Activated T-helper 1 cell treated with anti-CD3 and anti-CD28 coated beads, Interleukin-12 subunit alpha, Interleukin-12 subunit beta, Interleukin-2, Interleukin-4 antibody, amounts not matched to agents 30 ng/mL and 10 ng/mL and 1 ng/mL, durations not matched to agents 14 hours and 24 hours and 36 hours (primary cell): ENCODE measurements around the gene STS. TPM values are rescaled to one million over a fixed set of nuclear protein-coding genes. Genes with fewer than 3 reads are reported as not detected.

ENCODE experiments used
- DNase-seq: peaks from one replicate; pipeline ENCODE4 v3.0.0; 2021; ENCODE audit warnings: low spot score
- H3K27ac Mint-ChIP-seq: one replicate; pipeline ENCODE4 v1.8.0; 2021; ENCODE audit warnings: mild to moderate bottlenecking, mixed read lengths
- H3K27me3 Mint-ChIP-seq: one replicate; pipeline ENCODE4 v1.8.0; 2022; ENCODE audit warnings: mild to moderate bottlenecking, moderate library complexity, mixed read lengths; ENCODE audit not compliant: insufficient read depth
- H3K36me3 Mint-ChIP-seq: one replicate; pipeline ENCODE4 v1.8.0; 2021; ENCODE audit warnings: low read depth, mixed read lengths
- H3K4me1 Mint-ChIP-seq: one replicate; pipeline ENCODE4 v1.8.0; 2021; ENCODE audit warnings: low read depth, mixed read lengths
- H3K4me3 Mint-ChIP-seq: one replicate; pipeline ENCODE4 v1.8.0; 2021; ENCODE audit warnings: mild to moderate bottlenecking, moderate library complexity, mixed read lengths
- H3K9me3 Mint-ChIP-seq: one replicate; pipeline ENCODE4 v1.8.0; 2021; ENCODE audit warnings: mixed read lengths
- intact Hi-C: fragments of 100-400 bp; cut with micrococcal nuclease; formaldehyde crosslinking; loops from one replicate; pipeline ENCODE4 v1.15.1; 2024
- total RNA-seq: library from RNA; stranded (reverse); gene quantifications from 2 replicates; pipeline ENCODE4 v1.2.3, GENCODE V29; 2022

Gene STS, protein sequence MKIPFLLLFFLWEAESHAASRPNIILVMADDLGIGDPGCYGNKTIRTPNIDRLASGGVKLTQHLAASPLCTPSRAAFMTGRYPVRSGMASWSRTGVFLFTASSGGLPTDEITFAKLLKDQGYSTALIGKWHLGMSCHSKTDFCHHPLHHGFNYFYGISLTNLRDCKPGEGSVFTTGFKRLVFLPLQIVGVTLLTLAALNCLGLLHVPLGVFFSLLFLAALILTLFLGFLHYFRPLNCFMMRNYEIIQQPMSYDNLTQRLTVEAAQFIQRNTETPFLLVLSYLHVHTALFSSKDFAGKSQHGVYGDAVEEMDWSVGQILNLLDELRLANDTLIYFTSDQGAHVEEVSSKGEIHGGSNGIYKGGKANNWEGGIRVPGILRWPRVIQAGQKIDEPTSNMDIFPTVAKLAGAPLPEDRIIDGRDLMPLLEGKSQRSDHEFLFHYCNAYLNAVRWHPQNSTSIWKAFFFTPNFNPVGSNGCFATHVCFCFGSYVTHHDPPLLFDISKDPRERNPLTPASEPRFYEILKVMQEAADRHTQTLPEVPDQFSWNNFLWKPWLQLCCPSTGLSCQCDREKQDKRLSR
- total RNA-seq: 1.1 and 1.2 TPM in 2 replicates

DNA sequence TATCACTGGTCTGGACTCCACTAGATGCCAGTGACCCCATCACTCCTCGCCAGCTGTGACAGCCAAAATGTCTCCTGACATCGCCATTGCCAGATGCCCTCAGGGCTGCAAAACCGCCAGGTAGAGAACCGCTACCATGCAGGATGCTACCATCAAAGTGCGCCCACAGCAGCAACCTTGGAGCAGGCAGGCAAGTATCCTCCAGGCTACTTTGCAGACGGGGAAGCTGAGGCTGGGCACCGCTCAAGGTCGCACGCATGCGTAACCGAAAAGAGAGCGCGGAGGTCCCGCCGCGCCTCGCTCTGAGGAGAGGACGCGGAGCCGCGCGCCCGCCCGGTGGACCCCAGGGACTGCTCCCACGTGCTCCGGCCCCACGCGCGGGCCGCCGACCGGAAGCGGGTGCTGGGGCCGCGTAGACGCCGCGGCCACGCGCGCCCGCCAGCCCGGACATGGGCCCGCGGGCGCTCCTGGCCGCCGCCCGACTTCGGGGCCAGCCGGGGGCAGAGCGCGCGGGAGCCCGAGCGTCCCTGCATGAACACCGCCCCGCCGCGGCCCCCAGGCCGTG is at the start of gene STS:
TSS of gene STS (plus strand) at position 300 of the 565 bp plus-strand sequence. CDS start 105,488 bp downstream, outside the sequence.
- peak within 1 kb of the TSS; percentile 86 for H3K4me3 Mint-ChIP-seq
- intact Hi-C loops: no loop called here
- H3K4me1 Mint-ChIP-seq: no peaks in the 10 kb centered on the region
- peak; percentile 5 for DNase-seq
- H3K27me3 Mint-ChIP-seq: no peaks in the 10 kb centered on the region
- H3K36me3 Mint-ChIP-seq: no peaks in the 10 kb centered on the region
- H3K9me3 Mint-ChIP-seq: no peaks in the 10 kb centered on the region
- peak within 1 kb of the TSS; percentile 82 for H3K27ac Mint-ChIP-seq

DNA sequence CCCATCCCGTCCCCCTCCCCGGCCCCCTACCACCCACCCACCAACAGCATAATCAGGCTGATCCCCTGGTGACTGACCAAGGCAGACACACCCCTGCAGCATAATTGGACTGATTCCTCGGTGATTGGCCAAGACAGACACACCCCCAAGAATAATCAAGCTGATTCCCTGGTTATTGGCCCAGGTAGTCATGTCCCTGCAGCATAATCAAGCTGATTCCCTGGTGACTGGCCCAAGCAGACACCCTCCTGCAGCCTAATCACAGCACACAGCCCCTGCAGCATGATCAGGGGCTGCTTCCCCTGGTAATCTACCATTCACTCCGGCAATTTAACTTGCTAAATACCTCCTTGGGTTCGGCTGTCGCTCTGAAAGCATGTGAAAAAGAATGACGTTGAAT is 47.5 kb upstream of the STS start:
- intact Hi-C loops: no loop called here
- Mint-ChIP-seq H3K27ac (no peak overlapping the region), H3K9me3 (no peaks in the 10 kb centered on the region), H3K4me1 (no peaks in the 10 kb centered on the region), H3K27me3 (no peaks in the 10 kb centered on the region), H3K36me3 (peaks cover 18% of the 10 kb centered on the region), H3K4me3 (no peak overlapping the region)
- DNase-seq: no peak

DNA sequence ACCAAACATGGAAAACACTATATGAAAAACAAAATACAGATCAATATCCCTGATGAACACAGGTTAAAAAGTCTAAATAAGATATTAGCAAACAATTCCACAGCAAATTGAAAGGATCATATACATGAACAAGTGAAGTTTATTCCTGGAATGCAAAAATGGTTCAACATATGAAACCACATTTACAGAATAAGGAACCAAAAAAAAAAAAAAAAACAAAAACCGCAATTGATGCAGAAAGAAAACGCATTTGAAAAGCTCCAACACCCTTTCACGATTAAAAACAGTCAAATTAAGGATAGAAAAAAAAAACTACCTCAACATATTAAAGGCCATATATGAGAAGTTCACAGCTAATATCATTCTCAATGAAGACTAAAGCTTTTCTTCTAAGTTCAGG is 45.4 kb upstream of the STS start:
- no peak for DNase-seq
- Mint-ChIP-seq H3K36me3 (peaks cover 18% of the 10 kb centered on the region), H3K27me3 (no peaks in the 10 kb centered on the region), H3K4me3 (no peak overlapping the region), H3K4me1 (no peaks in the 10 kb centered on the region), H3K9me3 (no peaks in the 10 kb centered on the region), H3K27ac (no peak overlapping the region)
- intact Hi-C loops: no loop called here

DNA sequence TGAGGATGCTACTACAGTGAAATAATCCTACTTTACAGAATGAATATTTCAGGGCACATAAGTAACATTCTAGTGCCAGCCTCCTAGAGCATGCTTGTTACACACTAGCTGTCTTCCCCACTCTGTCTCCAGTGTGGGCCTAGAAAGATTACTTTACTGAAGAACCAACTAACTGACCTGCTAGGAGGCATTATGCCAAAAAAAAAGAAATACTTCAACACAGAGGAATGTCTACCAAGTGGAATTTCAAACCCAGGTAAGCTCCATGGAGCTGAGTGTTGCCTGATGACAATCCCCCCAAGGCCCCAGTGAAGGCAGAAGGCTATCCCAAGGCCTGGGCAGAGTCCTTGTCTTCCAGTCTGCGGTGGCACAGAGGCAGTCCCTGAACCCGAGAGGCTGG is 40.9 kb upstream of the STS start:
- no peaks in the 10 kb centered on the region for H3K9me3 Mint-ChIP-seq
- H3K4me3 Mint-ChIP-seq: no peak overlapping the region
- H3K4me1 Mint-ChIP-seq: peaks cover 23% of the 10 kb centered on the region
- peaks cover 17% of the 10 kb centered on the region for H3K36me3 Mint-ChIP-seq
- no peaks in the 10 kb centered on the region for H3K27me3 Mint-ChIP-seq
- no peak for DNase-seq
- intact Hi-C loops: no loop called here
- no peak overlapping the region for H3K27ac Mint-ChIP-seq

DNA sequence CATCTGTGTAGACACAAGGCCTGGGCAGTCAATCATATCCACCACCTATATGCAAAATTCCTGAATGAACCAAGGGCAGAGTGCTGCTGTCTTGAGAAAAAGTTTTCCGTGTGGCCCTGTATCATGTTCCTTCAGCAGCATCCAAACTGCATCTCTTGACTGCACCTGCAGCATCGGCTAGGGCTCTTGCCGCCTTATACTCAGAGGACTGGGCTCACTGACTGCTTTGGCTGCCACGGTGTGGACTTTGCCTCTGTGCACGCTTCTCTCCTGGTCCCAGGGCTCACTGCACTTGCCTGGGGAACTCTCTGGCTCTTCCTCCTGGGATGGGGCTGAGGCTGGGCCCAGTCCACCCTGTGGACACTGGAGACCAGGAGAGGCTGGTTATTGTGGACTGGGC is 39.5 kb upstream of the STS start:
- no peak overlapping the region for H3K27ac Mint-ChIP-seq

DNA sequence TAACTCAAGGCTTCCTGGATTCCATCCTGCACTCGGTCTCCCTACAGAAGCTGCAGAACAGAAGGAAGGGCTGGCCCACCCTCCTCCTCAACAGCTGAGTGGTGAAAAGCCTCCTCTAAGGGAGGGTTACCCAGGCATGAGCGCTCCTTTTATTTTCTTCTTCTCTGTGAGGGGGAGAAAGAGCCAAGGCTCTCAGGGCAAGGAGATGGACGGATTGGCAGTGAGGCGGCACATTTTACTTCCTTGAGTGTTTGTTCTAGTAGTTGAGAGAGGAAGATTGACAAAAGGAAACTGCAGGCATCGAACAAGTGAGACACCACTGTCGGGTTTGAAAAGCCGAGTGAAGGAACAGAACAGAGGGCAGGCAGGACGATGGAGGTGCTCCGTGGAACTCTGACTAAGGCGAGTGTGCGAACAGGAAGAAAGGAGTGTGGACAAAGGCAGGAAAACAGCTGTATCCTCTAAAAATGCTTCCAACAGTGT is 38.4 kb upstream of the STS start:
- H3K4me1 Mint-ChIP-seq: peaks cover 23% of the 10 kb centered on the region
- peak overlapping the region; percentile 73 for H3K4me3 Mint-ChIP-seq
- no peaks in the 10 kb centered on the region for H3K27me3 Mint-ChIP-seq
- intact Hi-C loops: no loop called here
- H3K36me3 Mint-ChIP-seq: peaks cover 6% of the 10 kb centered on the region
- peak overlapping the region; percentile 61 for H3K27ac Mint-ChIP-seq
- DNase-seq: no peak
- H3K9me3 Mint-ChIP-seq: no peaks in the 10 kb centered on the region

More for the DNA sequence above, 39.5 kb upstream of the STS start:
- Mint-ChIP-seq H3K4me1 (peaks cover 23% of the 10 kb centered on the region), H3K4me3 (no peak overlapping the region), H3K9me3 (no peaks in the 10 kb centered on the region), H3K36me3 (peaks cover 12% of the 10 kb centered on the region), H3K27me3 (no peaks in the 10 kb centered on the region)
- intact Hi-C loops: no loop called here
- DNase-seq: no peak

DNA sequence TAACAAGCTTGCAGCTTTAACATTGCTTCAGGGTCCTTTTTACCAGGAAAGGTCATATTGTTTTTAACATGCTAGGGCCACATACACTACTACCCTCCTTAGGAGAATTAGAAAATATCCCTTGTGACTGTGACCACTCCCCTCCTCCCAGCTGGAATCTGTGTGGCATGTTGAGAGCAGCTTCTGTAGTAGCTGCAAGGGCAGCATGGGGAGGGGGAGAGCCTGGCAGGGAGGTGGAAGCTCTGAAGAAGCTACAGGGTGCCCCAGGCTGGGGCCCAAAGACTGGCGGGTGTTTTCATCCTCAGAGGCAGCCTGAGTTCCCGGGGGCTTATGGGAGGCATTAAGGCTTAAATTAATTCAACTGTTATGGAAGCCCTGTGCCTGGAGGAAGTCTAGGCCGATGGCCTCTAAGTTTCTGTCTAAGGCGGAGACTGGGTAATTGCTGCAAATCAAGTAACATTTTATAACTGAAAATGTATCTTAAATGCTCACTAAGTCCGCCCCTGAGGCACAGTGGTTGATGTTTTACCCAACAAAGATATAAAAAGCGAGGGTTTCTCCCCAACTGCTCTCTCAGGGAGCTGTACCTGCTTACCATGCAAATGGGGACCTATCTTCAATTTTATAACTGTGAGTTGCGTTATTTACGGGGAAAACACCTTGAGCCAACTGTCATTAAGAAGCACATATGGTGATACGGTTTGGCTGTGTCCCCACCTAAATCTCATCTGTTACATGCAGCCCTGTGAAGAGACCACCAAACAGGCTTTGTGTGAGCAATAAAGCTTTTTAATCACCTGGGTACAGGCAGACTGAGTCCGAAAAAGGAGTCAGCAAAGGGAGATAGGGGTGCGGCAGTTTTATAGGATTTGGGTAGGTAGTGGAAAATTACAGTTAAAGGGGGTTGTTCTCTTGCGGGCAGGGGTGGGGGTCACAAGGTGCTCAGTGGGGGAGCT is 37.4 kb upstream of the STS start:
- Mint-ChIP-seq H3K36me3 (peaks cover 1% of the 10 kb centered on the region), H3K4me3 (no peak overlapping the region), H3K9me3 (no peaks in the 10 kb centered on the region), H3K27ac (peak overlapping the region; percentile 48), H3K4me1 (peaks cover 23% of the 10 kb centered on the region), H3K27me3 (no peaks in the 10 kb centered on the region)
- intact Hi-C loops: no loop called here
- no peak for DNase-seq

DNA sequence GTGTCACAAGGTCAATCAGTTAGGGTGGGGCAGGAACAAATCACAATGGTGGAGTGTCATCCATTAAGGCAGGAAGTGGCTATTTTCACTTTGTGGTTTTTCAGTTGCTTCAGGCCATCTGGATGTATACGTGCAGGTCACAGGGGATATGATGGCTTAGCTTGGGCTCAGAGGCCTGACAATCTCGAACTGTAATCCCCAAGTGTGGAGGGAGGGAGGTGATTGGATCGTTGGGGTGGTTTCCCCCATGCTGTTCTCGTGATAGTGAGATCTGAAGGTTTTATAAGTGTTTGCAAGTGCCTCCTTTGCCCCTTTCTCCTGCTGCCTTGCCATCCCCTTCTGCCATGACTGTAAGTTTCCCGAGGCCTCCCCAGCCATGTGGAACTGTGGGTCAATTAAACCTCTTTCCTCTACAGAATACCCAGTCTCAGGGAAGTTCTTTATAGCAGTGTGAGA is 36.7 kb upstream of the STS start:
- intact Hi-C loops: no loop called here
- no peaks in the 10 kb centered on the region for H3K9me3 Mint-ChIP-seq
- no peaks in the 10 kb centered on the region for H3K27me3 Mint-ChIP-seq
- peaks cover 23% of the 10 kb centered on the region for H3K4me1 Mint-ChIP-seq
- H3K36me3 Mint-ChIP-seq: peaks cover 4% of the 10 kb centered on the region
- H3K4me3 Mint-ChIP-seq: no peak overlapping the region
- no peak for DNase-seq
- H3K27ac Mint-ChIP-seq: peak overlapping the region; percentile 48

DNA sequence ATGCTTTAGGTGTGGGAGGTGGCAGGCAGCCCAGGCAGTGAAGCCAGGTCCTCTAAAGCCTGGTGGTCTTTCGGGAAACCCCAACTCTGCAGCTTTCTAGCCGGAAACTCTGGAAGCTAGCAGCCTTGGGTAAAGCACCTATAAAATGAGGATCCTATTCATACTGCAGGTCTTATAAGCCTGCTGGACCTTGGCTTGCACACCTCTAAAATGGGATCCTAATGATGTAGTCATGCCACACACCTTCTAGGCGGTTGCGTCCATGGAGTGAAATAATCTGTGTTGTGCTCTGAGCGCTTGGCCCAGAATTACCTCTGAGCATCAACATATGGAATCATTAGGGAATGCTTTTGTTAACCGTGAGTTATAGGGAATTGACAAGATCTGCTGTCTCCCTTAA is 36.0 kb upstream of the STS start:
- H3K27ac Mint-ChIP-seq: no peak overlapping the region
- H3K4me1 Mint-ChIP-seq: peaks cover 23% of the 10 kb centered on the region
- no peaks in the 10 kb centered on the region for H3K27me3 Mint-ChIP-seq
- no peak overlapping the region for H3K4me3 Mint-ChIP-seq
- intact Hi-C loops: no loop called here
- peaks cover 4% of the 10 kb centered on the region for H3K36me3 Mint-ChIP-seq
- H3K9me3 Mint-ChIP-seq: no peaks in the 10 kb centered on the region
- DNase-seq: no peak

DNA sequence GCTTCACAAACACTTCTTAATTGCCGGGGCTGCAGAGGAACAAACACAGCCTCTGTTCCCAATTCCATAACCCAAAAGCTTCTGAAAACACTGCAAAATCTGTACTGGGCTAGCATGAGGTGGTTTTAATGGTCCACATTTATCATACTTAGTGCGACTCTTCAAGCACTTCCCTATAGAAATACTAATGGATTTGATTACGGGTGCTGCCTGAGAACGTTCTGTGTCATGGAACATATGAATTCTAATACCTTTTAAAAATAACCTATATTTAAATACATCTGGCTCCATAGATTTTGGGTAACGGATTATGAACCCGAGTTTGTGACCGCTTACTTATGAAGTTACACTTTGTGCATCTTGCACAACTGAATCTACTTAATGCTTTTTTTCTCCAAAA is 35.4 kb upstream of the STS start:
- H3K27ac Mint-ChIP-seq: no peak overlapping the region
- H3K4me1 Mint-ChIP-seq: peaks cover 23% of the 10 kb centered on the region
- no peaks in the 10 kb centered on the region for H3K9me3 Mint-ChIP-seq

DNA sequence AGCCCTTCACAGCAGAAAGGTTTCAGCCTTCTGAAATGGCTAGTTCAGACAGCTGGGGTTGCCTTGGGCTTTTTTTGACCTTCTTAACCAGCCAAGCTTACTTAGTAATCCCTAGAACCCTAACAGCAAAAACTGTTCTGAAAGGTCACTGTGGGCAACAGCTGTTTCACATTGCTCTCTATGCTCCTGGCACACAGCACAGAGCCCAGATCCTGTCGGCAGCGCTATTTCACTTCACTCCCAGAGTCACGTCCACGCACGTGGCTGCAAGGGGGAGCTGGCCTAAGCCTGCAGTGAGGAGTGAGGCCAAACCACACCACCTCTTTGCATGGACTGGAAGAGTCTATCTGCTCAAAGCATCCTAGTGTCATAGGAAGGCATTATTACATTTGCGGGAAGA is 32.0 kb upstream of the STS start:
- H3K27me3 Mint-ChIP-seq: no peaks in the 10 kb centered on the region
- no peak overlapping the region for H3K27ac Mint-ChIP-seq
- H3K9me3 Mint-ChIP-seq: no peaks in the 10 kb centered on the region
- no peak overlapping the region for H3K4me3 Mint-ChIP-seq
- H3K36me3 Mint-ChIP-seq: peaks cover 3% of the 10 kb centered on the region
- peaks cover 15% of the 10 kb centered on the region for H3K4me1 Mint-ChIP-seq
- intact Hi-C loops: no loop called here
- DNase-seq: no peak

More for the DNA sequence above, 35.4 kb upstream of the STS start:
- intact Hi-C loops: no loop called here
- Mint-ChIP-seq H3K27me3 (no peaks in the 10 kb centered on the region), H3K4me3 (no peak overlapping the region), H3K36me3 (peaks cover 4% of the 10 kb centered on the region)
- no peak for DNase-seq

DNA sequence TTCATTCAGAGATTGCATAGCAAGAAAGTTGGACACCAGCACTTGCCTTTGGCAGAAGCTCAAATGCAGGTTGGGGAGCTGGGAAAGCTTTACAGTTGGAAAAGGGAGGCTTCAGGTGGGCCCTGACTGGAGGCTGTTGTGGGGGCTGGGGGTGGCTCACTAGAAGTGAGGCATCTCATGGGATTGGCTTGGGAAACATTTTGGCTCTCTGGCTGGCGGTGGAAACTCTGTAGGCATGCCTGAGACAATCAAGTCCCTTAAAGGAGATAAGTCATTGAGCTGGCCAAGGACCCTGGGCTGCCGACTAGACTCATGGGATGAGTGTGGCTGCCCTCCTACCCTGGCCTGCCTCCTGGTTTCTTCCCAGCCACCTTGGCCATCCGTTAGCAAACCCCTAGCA is 31.4 kb upstream of the STS start:
- H3K36me3 Mint-ChIP-seq: peaks cover 3% of the 10 kb centered on the region

More for the DNA sequence above, 31.4 kb upstream of the STS start:
- H3K27ac Mint-ChIP-seq: no peak overlapping the region
- DNase-seq: no peak
- H3K4me1 Mint-ChIP-seq: peaks cover 10% of the 10 kb centered on the region
- H3K9me3 Mint-ChIP-seq: no peaks in the 10 kb centered on the region
- intact Hi-C loops: no loop called here
- H3K4me3 Mint-ChIP-seq: no peak overlapping the region
- no peaks in the 10 kb centered on the region for H3K27me3 Mint-ChIP-seq
